Naive thymus-derived CD8-positive, alpha-beta T cell (primary cell): Measurements from ENCODE around the gene ABCA7. TPM values are rescaled to one million over a fixed set of nuclear protein-coding genes. Genes with fewer than 3 reads are reported as not detected.

Source experiments
- ATAC-seq, 2 donors: fragments of 150-1000 bp; cut with Tn5 transposase in 1 of 2; sonication (Bioruptor Pico), chemical (Tn5 transposase) in 1 of 2; 1 replicate in 1 of 2; 2 replicates in 1 of 2; pipeline ENCODE4 v1.10.0; 2021; ENCODE audit warnings: mild to moderate bottlenecking in 2 of 2, moderate library complexity in 2 of 2
- POLR2A ChIA-PET: fragments of 350-600 bp; sonication (Branson Sonifier 250); formaldehyde crosslinking; loops from one replicate; lab custom pipeline; 2021; ENCODE audit warnings: antibody characterized with exemption; lab: Charles Lee
- DNase-seq, 10 donors: peaks; one replicate each; pipeline versions ENCODE4 v3.0.0 to v3.0.0-alpha.2; 2020 to 2022
- H3K27ac Mint-ChIP-seq, 10 donors: one replicate each; pipeline ENCODE4 v1.8.0; 2020 to 2022; ENCODE audit warnings: mild to moderate bottlenecking in 10 of 10, mixed read lengths in 10 of 10, moderate library complexity in 4 of 10, inconsistent platforms in 1 of 10
- H3K27me3 Mint-ChIP-seq, 5 donors: one replicate each; pipeline ENCODE4 v1.8.0; 2021 to 2022; ENCODE audit warnings: mixed read lengths in 5 of 5
- H3K36me3 Mint-ChIP-seq, 3 donors: one replicate each; pipeline ENCODE4 v1.8.0; 2020 to 2022; ENCODE audit warnings: mixed read lengths in 3 of 3, mild to moderate bottlenecking in 2 of 3, inconsistent platforms in 1 of 3
- H3K4me1 Mint-ChIP-seq, 4 donors: one replicate each; pipeline ENCODE4 v1.8.0; 2021 to 2022; ENCODE audit warnings: mixed read lengths in 4 of 4
- H3K4me3 Mint-ChIP-seq, 10 donors: one replicate each; pipeline ENCODE4 v1.8.0; 2020 to 2022; ENCODE audit warnings: mild to moderate bottlenecking in 10 of 10, mixed read lengths in 10 of 10, moderate library complexity in 6 of 10, inconsistent platforms in 1 of 10
- H3K9me3 Mint-ChIP-seq, 9 donors: one replicate each; pipeline ENCODE4 v1.8.0; 2020 to 2022; ENCODE audit warnings: mixed read lengths in 9 of 9, mild to moderate bottlenecking in 3 of 9, inconsistent platforms in 1 of 9, moderate library complexity in 1 of 9
- polyA plus RNA-seq, 3 donors: library from polyadenylated mRNA; unstranded; fragments of 300-500 nt; fragmentation: Illumina TruSeq; gene quantifications; one replicate each; pipeline ENCODE4 v1.2.3, GENCODE V29; 2021
- total RNA-seq, 8 experiments: library from RNA in 2 of 8; stranded (reverse) in 2 of 8; gene quantifications; one replicate each; pipeline ENCODE4 v1.2.3 and lab custom pipeline; 2021 to 2026

Gene ABCA7
- total and polyA plus RNA-seq, 5 experiments from 2014 or later: 4.2 to 232 (median 14.4) TPM

GRCh38 chr19:1105873-1106840, 66.2 kb downstream of the ABCA7 start:
- peak overlapping the region; percentile 26 to 87 (median 63) for H3K4me3 Mint-ChIP-seq
- no peaks in the 10 kb centered on the region for H3K9me3 Mint-ChIP-seq
- peak overlapping the region in 7 of 10 donors; percentile 23 to 88 (median 66) for H3K27ac Mint-ChIP-seq
- peaks cover 0 to 13% (median 0%) of the 10 kb centered on the region in 3 donors for H3K36me3 Mint-ChIP-seq
- POLR2A ChIA-PET: interaction anchor here (0.5 to 16.6 kb wide), 11 partner anchors 10 to 415 kb away, joined by 3 to 621 read pairs (median 4); partner anchors contain the start of genes ARHGAP45, RNU6-2, SBNO2 and WDR18
- no peak for DNase-seq
- no peaks in the 10 kb centered on the region for H3K27me3 Mint-ChIP-seq
- H3K4me1 Mint-ChIP-seq: peaks cover 5 to 30% (median 19%) of the 10 kb centered on the region in 4 donors
- ATAC-seq: no peak

GRCh38 chr19:1106841-1107660, 67.1 kb downstream of the ABCA7 start:
- POLR2A ChIA-PET: interaction anchor here (0.5 to 16.6 kb wide), 5 partner anchors 14 to 123 kb away, joined by 3 to 621 read pairs (median 5); partner anchors contain the start of genes ARHGAP45 and WDR18
- Mint-ChIP-seq H3K4me3 (peak overlapping the region in 4 of 10 donors; percentile 19 to 76 (median 49)), H3K36me3 (peaks cover 0 to 13% (median 0%) of the 10 kb centered on the region in 3 donors), H3K9me3 (no peaks in the 10 kb centered on the region), H3K27ac (peak overlapping the region in 3 of 10 donors; percentile 11 to 55 (median 29)), H3K4me1 (peaks cover 0 to 21% (median 11%) of the 10 kb centered on the region in 4 donors), H3K27me3 (no peaks in the 10 kb centered on the region)
- DNase-seq (no peak), ATAC-seq (no peak)

DNA sequence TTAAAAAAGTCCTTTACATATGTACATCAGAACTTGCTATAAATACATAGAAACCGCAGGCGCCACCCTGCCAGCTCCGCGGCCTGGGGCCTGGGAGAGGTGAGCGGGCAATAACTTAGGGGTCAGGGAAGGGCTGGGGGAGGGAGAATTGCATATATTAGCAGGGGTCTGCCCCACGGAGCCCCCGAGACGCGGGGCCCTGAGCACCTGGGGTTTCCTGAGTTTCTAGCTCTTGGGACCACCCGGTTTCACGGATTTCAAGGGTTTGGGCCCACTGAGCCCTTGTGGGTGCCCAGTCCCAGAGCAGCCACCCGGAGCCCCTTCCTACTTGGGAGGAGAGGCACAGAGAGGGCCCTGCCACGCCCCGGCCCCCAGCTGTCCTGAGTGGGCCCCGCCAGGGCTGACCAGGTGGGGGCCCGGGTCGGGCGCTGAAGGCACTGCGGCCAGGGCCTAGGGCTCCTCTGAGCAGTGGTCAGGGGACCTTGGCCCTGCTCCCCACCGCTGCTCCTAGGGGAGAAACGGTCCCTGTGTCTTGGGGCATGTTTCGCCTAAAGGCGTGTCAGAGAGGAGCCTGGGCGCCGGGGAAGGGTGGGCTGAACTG, 67.9 kb downstream of the ABCA7 start:
- no peak overlapping the region for H3K4me3 Mint-ChIP-seq
- peaks cover 0 to 15% (median 0%) of the 10 kb centered on the region in 3 donors for H3K36me3 Mint-ChIP-seq
- H3K4me1 Mint-ChIP-seq: peaks cover 0 to 16% (median 8%) of the 10 kb centered on the region in 4 donors
- DNase-seq (no peak), ATAC-seq (no peak)
- H3K27me3 Mint-ChIP-seq: no peaks in the 10 kb centered on the region
- POLR2A ChIA-PET: interaction anchor here (1.5 to 16.6 kb wide), 3 partner anchors 30 to 124 kb away, joined by 4 to 621 read pairs (median 5); partner anchors contain the start of genes ARHGAP45 and WDR18
- no peaks in the 10 kb centered on the region for H3K9me3 Mint-ChIP-seq
- no peak overlapping the region for H3K27ac Mint-ChIP-seq

GRCh38 chr19:1108291-1109031, 68.6 kb downstream of the ABCA7 start:
- Mint-ChIP-seq H3K36me3 (peaks cover 0 to 15% (median 0%) of the 10 kb centered on the region in 3 donors), H3K4me3 (no peak overlapping the region), H3K27me3 (no peaks in the 10 kb centered on the region), H3K27ac (no peak overlapping the region), H3K9me3 (no peaks in the 10 kb centered on the region), H3K4me1 (peaks cover 0 to 12% (median 6%) of the 10 kb centered on the region in 4 donors)
- DNase-seq (no peak), ATAC-seq (no peak)
- POLR2A ChIA-PET: interaction anchor here (0.8 to 16.6 kb wide), 3 partner anchors 31 to 92 kb away, joined by 5 to 621 read pairs (median 6); partner anchors contain the start of gene ARHGAP45

DNA sequence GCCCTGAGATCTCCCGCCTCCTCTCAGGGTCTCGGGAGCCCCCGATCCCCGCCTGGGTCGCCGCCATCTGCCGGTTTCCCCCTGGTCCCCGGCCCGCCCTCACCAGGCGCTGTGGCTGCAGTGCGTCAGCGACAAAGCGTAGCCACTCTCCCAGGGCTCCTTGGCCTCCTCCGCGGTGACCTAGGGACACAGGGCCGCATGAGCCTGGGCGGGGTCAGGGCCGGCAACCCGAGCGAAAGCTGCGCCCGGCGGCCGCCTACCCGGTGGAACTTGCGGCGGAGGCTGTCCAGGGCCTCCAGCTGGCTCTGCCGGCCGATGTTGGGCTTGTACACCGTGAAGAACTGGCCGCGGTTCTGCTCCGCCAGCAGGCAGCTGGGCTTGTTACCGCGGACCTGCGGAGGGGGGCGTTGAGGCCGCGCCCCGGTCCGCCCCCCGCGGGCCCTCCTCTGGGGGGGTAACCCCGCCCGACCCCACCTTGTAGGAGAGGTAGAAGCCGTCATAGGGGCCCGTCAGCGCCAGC, 69.2 kb downstream of the ABCA7 start:
- POLR2A ChIA-PET: interaction anchor here (0.8 kb wide), 1 partner anchor 86 kb away, joined by 6 read pairs; no protein-coding TSS in a partner anchor
- H3K4me1 Mint-ChIP-seq: peaks cover 0 to 14% (median 5%) of the 10 kb centered on the region in 4 donors
- H3K36me3 Mint-ChIP-seq: peaks cover 0 to 15% (median 0%) of the 10 kb centered on the region in 3 donors
- no peak overlapping the region for H3K27ac Mint-ChIP-seq
- no peaks in the 10 kb centered on the region for H3K27me3 Mint-ChIP-seq
- ATAC-seq (no peak), DNase-seq (peak in 1 of 10 donors; percentile 64)
- H3K9me3 Mint-ChIP-seq: no peaks in the 10 kb centered on the region
- no peak overlapping the region for H3K4me3 Mint-ChIP-seq

DNA sequence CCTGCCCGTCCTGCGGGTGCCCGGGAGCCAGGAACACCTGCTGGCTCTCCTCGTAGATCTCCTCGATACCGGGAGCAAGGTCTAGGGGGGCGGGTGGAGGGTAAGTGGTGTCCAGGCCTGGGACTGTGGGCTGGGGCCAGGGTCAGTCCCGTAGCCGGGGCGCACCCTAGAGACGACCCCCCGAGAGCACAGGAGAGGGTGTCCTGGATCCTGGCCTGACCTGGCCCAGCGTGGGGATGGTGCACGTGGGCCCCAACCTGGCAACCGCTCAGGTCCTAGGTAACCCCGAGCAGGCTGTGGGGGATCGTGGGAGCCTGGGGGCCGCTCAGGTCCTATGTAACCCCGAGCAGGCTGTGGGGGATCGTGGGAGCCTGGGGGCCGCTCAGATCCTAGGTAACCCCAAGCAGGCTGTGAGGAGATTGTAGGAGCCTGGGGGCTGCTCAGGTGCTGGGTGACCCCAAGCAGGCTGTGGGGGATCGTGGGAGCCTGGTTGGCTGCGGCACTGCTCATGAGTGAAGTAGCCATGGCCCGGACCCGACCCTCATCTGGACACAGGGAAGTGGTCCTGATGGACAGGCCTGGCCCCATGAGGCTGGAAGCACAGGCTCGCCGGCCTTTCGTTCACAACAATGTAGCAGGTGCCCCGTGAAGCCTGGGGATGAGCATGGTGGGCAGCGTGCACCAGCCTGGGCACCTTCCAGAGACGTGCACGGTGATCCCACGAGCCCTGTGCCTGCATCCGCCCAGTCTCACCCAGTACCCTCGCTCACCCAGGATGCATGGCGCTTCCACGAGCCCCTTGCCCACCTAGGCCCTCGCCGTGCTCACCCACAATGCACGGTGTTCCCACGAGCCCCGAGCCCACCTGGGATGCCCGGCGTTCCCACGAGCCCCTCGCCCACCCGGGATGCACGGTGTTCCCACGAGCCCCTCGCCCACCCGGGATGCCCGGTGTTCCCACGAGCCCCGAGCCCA, 70.1 kb downstream of the ABCA7 start:
- Mint-ChIP-seq H3K4me1 (peaks cover 0 to 14% (median 5%) of the 10 kb centered on the region in 4 donors), H3K4me3 (no peak overlapping the region), H3K27me3 (no peaks in the 10 kb centered on the region), H3K27ac (peak overlapping the region in 1 of 10 donors; percentile 53), H3K9me3 (no peaks in the 10 kb centered on the region), H3K36me3 (peaks cover 0 to 17% (median 0%) of the 10 kb centered on the region in 3 donors)
- POLR2A ChIA-PET: interaction anchor here (1.0 to 1.3 kb wide), 2 partner anchors 84 to 159 kb away, joined by 3 read pairs; partner anchors contain the start of gene CIRBP
- peak in 1 of 10 donors; percentile 57 for DNase-seq
- no peak for ATAC-seq

DNA sequence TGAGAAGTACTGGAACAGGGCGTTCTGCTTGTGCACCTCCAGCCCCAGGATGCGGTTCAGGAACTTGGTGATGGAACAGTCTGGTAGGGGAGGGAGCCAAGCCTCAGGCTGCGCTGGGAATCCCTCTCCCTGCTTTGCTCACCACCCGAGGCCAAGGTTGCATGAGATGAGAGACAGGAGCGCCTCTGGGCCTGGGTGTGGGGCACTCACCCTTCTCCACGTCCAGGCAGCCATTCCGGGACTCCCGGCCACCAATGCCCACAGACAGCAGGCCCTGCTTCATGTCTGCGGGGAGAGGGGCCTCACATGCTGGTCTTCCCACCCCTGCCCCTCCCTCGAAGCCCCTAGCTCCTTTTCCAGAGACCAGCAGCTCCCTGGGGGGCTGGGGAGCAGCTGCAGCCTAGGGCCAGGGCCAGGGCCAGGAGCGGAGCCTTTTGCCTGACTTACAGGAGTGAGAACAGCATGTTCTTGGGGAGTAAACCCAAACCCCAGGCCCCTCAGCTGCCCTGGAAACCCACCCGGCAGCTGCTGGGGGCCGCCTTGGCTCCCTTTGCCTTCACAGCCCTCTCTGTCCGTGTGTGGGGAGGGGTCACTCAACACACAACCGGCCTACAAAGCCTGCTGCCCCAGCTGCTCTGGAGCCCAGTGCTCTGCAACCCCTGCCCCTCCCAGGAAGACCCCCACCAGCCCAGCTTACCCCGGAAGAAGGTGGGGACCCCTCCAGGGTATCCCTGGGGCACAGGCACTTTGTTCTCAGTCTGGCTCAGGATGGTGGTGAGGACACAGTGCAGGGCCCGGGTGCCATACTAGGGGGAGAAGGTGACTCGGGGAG, 71.1 kb downstream of the ABCA7 start:
- POLR2A ChIA-PET: interaction anchor here (0.6 to 3.7 kb wide), 10 partner anchors 7 to 158 kb away, joined by 3 to 20 read pairs (median 3); partner anchors contain the start of genes ARHGAP45, CIRBP and GPX4

DNA sequence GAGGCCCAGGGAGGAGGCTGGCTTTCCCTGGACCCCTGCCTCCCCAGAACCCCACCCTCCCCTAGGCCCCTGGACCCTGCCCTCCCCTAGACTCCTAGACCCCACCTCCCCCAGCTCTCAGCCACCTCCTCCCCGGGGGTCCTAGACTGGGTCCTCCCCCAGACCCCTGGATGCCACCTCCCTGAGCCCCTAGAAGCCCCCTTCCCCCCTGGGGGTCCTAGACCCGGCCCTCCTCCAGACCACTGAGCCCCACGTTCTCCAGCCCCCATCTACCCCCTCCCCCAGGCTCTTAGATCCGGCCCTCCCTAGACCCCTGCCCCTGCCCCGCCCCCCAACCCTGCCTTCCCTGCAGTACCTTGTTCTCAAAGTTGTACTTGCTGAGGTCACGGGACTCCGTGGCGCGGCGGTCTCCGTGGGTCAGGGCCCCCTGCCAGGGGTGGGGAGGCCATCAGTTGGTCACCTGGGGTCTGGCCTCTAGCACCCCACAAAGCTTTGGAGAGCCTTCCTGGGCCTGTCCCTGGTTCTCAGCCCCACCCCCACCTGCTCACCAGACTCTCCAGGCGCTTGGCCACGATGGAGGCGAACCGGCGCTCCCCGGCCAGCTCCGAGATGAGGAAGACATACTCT, 71.8 kb downstream of the ABCA7 start:
- Mint-ChIP-seq H3K27me3 (no peaks in the 10 kb centered on the region), H3K9me3 (no peaks in the 10 kb centered on the region), H3K4me1 (peaks cover 0 to 7% (median 3%) of the 10 kb centered on the region in 4 donors), H3K27ac (no peak overlapping the region), H3K36me3 (peaks cover 0 to 15% (median 0%) of the 10 kb centered on the region in 3 donors), H3K4me3 (no peak overlapping the region)
- no peak for ATAC-seq
- DNase-seq: no peak
- POLR2A ChIA-PET: interaction anchor here (0.6 to 3.8 kb wide), 11 partner anchors 8 to 158 kb away, joined by 3 to 31 read pairs (median 4); partner anchors contain the start of genes ARHGAP45, CIRBP and GPX4

More for the DNA sequence above, 71.1 kb downstream of the ABCA7 start:
- Mint-ChIP-seq H3K27me3 (no peaks in the 10 kb centered on the region), H3K27ac (peak overlapping the region in 1 of 10 donors; percentile 56), H3K4me1 (peaks cover 0 to 9% (median 4%) of the 10 kb centered on the region in 4 donors), H3K4me3 (peak overlapping the region in 1 of 10 donors; percentile 54), H3K9me3 (no peaks in the 10 kb centered on the region), H3K36me3 (peaks cover 0 to 17% (median 0%) of the 10 kb centered on the region in 3 donors)
- DNase-seq: no peak
- no peak for ATAC-seq
